Lower lobe of right lung (tissue), 2 donors: ENCODE results near the gene SLC35F3. TPM values are rescaled to one million over a fixed set of nuclear protein-coding genes. Genes with fewer than 3 reads are reported as not detected.

Source experiments
- ATAC-seq, 2 donors: fragments of 200-7000 bp; cut with Tn5 transposase; one replicate each; pipeline ENCODE4 v1.9.1; 2020 to 2022; ENCODE audit warnings: mild to moderate bottlenecking in 2 of 2, moderate library complexity in 2 of 2
- DNase-seq: peaks from one replicate; pipeline ENCODE4 v3.0.0-alpha.2; 2020
- H3K27ac ChIP-seq: fragments of 200-600 bp; one replicate; pipeline ENCODE4 v1.8.0; 2022
- H3K27me3 ChIP-seq: fragments of 200-600 bp; one replicate; pipeline ENCODE4 v1.8.0; 2022; ENCODE audit warnings: low read depth
- H3K36me3 ChIP-seq: fragments of 200-600 bp; one replicate; pipeline ENCODE4 v1.8.0; 2022; ENCODE audit warnings: mild to moderate bottlenecking
- H3K4me1 ChIP-seq: fragments of 200-600 bp; one replicate; pipeline ENCODE4 v1.8.0; 2022
- H3K4me3 ChIP-seq: fragments of 200-600 bp; one replicate; pipeline ENCODE4 v1.8.0; 2022; ENCODE audit warnings: mild to moderate bottlenecking
- H3K9me3 ChIP-seq: fragments of 200-600 bp; one replicate; pipeline ENCODE4 v1.8.0; 2022
- intact Hi-C: fragments of 100-400 bp; cut with DNase I; formaldehyde crosslinking; loops from one replicate; pipeline ENCODE4 v1.11.0; 2022
- total RNA-seq: library from RNA; stranded (reverse); fragmentation: NEBNext Ultra II Directional; extraction: Animal tissue kit (Norgen Biotek cat#: 25700); gene quantifications from one replicate; pipeline ENCODE4 v1.2.1, GENCODE V29; 2021
- TF ChIP-seq, protein P1 (sequence below): fragments of 200-600 bp; IDR thresholded peaks from one replicate; pipeline ENCODE4 v1.8.0; 2022; ENCODE audit warnings: antibody characterized with exemption, mild to moderate bottlenecking
- donor health status: DM: no; HTN: yes; CAD: no; lungs with severe emphysema.

The SLC35F3 gene
- total RNA-seq, 1 donor from 2014 or later = 0.41 TPM

DNA sequence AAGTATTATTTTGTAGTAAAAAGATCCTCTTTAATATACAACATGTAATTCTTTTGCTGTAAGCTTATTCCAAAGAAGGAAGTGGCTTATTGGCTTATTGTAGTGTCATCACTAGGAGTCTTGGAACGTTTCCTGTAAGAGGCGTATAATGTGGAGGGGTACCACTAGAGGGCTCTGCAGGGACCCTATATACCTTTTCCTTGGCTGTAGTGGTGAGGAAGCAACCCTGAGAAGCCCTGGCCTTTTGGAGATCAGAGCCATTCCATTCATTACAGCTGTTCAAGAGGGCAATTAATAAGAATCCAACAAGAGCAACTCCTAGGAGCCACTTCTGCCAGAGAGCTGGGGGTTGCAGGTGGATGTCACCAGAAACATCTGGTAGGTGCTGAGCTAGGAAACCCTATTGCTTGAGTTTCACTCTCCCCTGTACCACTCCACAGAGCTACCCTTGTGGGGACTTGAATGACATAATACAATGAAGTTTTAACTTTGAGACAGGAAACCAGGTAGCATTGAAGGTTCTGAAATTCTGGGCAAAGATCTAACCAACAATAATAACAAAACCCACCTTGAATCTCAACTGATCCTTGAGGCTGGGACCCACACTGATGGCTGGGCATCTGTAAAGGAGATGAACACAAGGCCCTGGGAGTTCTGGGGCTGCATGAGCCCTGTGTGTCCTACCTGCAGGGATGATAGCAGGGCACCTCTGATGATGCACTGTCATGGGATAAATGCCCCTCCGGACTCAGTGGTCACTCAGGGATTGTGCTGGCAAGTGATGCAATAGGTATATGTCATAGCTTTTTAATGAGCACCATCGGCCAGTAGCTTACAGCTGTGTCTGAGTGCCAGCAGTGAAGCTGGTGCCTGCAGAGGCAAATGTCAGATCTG, 308.5 kb downstream of the SLC35F3 start:
- Histone ChIP-seq H3K9me3 (no peaks in the 10 kb centered on the region), H3K36me3 (no peaks in the 10 kb centered on the region), H3K27me3 (peaks cover 31% of the 10 kb centered on the region), H3K4me3 (no peak overlapping the region), H3K4me1 (peaks cover 15% of the 10 kb centered on the region), H3K27ac (no peak overlapping the region)
- TF ChIP-seq, protein P1, sequence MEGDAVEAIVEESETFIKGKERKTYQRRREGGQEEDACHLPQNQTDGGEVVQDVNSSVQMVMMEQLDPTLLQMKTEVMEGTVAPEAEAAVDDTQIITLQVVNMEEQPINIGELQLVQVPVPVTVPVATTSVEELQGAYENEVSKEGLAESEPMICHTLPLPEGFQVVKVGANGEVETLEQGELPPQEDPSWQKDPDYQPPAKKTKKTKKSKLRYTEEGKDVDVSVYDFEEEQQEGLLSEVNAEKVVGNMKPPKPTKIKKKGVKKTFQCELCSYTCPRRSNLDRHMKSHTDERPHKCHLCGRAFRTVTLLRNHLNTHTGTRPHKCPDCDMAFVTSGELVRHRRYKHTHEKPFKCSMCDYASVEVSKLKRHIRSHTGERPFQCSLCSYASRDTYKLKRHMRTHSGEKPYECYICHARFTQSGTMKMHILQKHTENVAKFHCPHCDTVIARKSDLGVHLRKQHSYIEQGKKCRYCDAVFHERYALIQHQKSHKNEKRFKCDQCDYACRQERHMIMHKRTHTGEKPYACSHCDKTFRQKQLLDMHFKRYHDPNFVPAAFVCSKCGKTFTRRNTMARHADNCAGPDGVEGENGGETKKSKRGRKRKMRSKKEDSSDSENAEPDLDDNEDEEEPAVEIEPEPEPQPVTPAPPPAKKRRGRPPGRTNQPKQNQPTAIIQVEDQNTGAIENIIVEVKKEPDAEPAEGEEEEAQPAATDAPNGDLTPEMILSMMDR = peak; percentile 43
- ATAC-seq (peak; percentile 41 to 54), DNase-seq (no peak)
- intact Hi-C loops = no loop called here

DNA sequence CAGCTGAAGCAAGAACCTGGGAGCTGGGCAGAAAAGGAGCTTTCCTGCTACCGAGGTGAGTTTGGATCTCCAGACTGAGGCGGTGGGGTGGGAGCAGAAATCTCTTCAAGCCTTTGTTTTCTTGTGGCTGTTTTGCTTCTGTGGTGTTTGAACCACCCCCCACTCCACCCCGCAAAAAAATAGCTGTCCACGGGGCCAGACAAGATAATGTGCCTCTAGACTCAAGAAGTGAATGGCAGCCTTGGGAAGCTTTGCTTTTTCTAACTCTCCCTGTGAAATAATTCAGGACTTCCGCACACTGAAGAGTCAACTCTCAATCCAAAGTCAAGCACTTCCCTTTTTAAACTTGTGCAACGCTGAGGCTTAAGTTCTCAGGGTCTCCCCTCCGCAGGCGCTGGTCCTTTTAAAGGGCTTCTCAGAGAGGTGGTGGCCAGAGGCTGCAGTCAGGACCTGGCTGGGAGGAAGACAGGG, 309.2 kb downstream of the SLC35F3 start:
- no peak for DNase-seq
- Histone ChIP-seq H3K27me3 (peaks cover 31% of the 10 kb centered on the region), H3K36me3 (no peaks in the 10 kb centered on the region), H3K27ac (no peak overlapping the region), H3K4me1 (peaks cover 15% of the 10 kb centered on the region), H3K9me3 (no peaks in the 10 kb centered on the region), H3K4me3 (peak overlapping the region; percentile 56)
- intact Hi-C loops = no loop called here
- TF ChIP-seq, protein P1 = no peak
- ATAC-seq = peak; percentile 67 to 71

DNA sequence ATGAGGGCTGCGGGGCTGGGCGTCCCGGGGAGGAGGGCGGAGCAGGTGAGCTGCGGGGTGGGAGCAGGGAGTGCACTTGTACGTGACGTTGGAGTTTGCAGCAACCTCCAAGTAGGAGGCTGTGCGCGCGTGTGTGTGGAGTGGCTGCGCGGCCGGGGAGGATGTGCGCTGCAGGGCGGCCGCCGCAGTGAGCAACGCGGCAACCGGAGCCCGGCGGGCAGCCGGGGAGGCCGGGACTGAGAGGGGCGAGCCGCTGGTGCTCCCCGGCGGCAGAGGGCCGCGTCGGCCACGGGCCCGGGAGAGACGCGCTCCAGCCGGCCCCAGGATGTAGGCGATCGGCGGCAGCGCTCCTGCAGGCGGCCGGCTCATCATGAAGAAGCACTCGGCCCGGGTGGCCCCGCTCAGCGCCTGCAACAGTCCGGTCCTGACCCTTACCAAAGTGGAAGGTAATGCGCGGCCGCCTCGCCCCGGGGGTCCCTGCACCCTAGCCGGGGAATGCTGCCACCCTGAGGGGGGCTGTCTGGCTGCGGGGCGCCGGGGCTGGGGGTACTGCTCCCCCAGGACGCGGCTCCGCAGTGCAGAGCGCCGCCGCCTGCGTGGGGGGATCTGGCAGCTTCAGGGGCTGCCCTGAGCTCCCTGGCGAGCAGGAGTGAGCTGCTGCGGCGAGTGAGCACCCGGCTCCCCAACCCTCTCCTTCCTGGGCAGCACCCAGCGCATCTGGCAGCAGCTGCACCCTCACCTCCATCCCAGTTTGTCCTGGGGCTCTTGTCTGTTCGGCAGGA, 309.8 kb downstream of the SLC35F3 start:
- Histone ChIP-seq H3K4me3 (peak overlapping the region; percentile 56), H3K36me3 (no peaks in the 10 kb centered on the region), H3K9me3 (no peaks in the 10 kb centered on the region), H3K27me3 (peaks cover 31% of the 10 kb centered on the region), H3K4me1 (peaks cover 15% of the 10 kb centered on the region), H3K27ac (no peak overlapping the region)
- ATAC-seq = peak; percentile 90 to 92
- DNase-seq = peak; percentile 78
- intact Hi-C loops = no loop called here
- TF ChIP-seq, protein P1 = no peak

DNA sequence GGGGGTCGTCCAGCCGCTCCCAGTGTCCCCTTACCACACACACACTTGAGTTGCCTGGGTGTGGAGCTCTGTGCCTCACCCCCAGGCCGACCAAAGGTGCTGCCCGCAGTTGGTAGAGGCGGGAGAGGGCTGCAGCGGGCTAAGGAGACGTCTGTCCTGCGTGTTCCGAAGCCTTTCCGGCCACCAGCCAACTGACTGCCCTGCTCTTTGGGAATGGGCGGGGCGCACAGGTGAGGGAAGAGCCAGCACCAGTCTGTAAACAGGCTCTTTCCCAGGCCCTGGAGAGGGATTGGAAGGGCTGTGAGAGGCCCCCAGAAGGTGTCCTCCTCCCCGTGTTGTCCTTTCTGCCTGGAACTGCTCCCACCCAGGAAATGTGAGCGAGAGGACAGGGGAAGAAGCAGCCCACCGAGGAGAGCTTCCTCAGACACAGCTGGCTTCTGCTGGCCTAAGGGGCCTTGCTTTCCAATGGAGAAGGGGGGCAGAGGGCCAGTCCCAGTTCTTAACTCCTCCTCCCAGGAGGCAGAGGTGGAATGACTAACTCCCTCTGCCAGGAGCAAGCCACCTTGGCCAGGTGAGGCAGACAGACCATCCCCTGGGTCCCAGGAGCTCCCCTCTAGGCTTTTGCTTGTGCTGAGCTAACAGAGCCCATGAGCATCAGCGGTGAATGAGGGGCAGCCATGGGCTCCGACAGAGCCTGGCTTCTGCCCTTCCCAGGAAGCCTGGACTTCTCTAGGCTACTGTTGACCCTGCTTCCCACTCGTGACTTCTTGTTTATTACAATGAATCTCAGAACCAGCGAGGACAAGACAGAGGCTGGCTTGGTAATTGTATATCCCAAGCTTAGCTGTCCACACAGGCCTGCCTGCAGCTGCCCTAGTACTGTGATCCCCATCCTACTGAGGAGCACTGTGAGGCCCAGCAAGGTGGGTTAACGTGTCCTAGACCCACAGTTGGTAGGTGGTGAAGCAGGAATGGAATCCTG, 310.7 kb downstream of the SLC35F3 start:
- intact Hi-C loops = no loop called here
- no peaks in the 10 kb centered on the region for H3K9me3 ChIP-seq
- H3K27me3 ChIP-seq = peaks cover 31% of the 10 kb centered on the region
- H3K4me3 ChIP-seq = peak overlapping the region; percentile 56
- TF ChIP-seq, protein P1 = no peak
- ATAC-seq = peak; percentile 67 to 70
- peak; percentile 60 for DNase-seq
- H3K27ac ChIP-seq = no peak overlapping the region
- peaks cover 15% of the 10 kb centered on the region for H3K4me1 ChIP-seq
- no peaks in the 10 kb centered on the region for H3K36me3 ChIP-seq
